TTC549 (cell line): ENCODE data around the gene GARIN5B.

ENCODE experiments used
- FAIRE-seq: peaks from 2 replicates; lab custom pipeline; 2012; peaks lifted over from hg19 to GRCh38; lab: Jason Lieb, UNC

GARIN5B gene

DNA sequence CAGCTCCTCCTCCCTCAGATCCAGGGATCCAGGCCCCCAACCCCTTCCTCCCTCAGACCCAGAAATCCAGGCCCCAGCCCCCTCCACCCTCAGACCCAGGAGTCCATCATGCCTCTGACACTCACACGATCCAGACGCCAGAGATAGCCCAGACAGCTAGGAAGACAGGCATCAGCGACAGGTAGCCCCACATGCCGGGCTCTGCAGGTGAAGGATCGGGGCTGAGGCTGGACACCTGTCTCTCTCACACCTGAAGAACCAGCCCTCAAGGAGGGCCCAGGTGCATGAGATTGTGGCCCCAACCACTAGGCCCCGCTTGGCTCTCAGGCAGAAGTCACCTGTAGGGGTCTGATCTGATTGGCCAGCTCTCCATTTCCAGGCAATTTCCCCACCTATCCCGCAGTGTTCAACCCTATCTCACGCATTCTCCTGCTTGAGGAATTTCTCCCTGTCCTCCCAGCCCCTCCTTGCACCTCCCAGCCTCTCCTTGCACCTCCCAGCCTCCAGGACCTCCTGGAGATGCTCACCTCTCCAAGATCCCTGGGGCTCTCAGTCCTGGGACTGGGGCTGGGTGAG, 42.1 kb downstream of the GARIN5B start:
- FAIRE-seq = no peak

- FAIRE-seq = no peak
These were observed 43.3 kb downstream of the GARIN5B start for GRCh38 chr19:55319785-55320184.

DNA sequence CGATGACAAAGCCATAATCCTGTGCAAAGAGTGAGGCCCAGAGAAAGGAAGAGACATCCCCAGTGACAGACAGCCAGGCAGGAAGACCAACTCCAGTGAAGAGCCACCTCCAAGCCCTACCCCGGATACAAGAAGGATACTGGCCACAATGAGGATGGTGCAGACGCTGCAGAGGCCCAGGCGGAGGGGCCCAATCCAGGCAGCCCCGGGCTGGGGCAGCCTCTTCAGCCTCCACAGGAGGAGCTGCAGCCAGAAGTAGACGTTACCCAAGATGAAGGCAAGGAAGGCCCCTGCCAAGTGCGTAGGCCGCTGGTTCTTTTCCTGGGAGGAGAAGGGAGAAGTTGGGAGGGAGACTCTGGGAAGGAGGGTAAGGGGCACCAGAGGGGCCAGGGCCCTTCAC, 46.4 kb downstream of the GARIN5B start:
- no peak for FAIRE-seq

DNA sequence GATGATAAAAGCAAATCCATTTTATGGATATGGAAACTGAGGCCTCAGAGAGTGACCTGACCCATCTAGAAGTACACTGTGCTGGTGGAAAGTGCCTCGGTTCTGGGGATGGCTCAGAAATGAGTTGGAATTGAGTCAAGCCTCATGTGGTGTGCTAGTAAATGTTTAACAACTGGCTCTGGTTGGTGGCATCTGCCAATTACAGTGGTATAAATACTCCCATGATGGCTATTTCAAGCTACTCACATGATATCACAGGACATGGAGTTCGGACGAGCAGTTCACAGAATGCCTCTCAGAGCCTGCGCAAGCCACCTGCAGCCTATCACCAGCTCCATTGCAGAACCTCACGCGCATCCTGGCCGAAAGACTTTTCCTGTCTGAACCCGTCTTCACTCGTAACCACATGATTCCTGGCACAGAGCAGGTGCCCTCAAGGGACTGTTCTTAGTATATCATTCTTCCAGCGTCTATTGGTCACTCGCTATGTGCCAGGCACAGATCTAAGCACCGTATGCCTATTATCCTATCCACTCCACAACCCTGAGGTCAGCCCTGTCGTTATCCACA, 47.0 kb downstream of the GARIN5B start:
- no peak for FAIRE-seq

- no peak for FAIRE-seq
These were observed 48.7 kb downstream of the GARIN5B start for GRCh38 chr19:55314396-55314795.

- FAIRE-seq = no peak
These were observed 50.2 kb downstream of the GARIN5B start for GRCh38 chr19:55312621-55313512.

- FAIRE-seq = no peak
These were observed 51.3 kb downstream of the GARIN5B start for GRCh38 chr19:55311797-55312196.

DNA sequence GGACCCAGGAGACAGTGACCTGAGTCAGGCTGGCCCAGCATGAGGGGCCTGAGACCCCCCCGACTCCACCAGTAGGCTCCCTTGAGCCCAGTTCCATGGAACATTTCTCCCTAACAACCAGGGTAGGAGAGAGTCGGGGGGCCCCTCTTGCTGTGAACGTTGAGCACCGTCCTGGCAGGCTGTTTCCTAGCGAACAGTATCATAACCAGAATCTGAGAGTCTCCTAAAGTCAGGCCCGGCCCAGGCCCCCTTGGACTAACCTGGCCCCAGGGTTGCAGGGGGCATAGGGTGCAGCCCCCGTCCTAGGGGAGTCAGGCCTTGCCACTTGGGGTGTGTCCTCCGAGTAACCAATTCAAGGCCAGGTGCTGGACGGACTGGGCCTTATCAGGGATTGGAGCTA, 51.7 kb downstream of the GARIN5B start:
- FAIRE-seq = no peak

DNA sequence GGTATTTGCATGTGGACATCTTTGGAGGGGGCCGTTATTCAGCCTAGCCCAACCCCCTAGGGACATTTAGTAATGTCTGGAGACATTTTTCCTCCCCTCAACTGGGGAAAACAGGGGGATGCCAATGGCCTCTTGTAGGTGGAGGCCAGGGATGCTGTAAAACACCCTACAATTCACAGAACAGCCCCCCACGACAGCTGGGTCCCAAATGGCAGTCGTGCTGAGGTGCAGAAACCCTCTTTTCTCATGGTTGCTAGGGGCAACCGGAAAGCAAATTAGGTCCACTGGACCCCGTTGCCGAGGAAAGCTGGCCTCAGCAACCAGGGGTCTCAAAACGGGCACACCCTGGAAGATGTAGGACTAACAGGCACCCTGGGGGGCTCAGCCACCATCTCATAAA, 52.6 kb downstream of the GARIN5B start:
- no peak for FAIRE-seq

DNA sequence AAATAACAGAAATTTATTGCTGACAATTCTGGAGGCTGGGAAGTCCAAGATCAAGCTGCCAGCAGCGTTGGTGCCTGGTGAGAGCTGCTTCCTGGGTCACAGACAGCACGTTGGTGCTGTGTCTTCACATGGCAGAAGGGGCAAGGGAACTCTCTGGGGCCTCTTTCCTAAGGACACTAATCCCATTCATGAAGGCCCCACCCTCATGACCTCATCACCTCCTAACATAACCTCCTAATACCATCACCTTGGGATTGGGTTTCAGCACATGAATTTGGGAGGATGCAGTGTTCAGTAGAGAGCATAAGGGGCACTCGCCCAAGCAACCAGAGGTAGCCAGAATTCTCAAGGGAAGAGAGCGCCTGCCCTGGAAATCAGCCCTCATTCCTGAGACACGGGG, 53.6 kb downstream of the GARIN5B start:
- no peak for FAIRE-seq

DNA sequence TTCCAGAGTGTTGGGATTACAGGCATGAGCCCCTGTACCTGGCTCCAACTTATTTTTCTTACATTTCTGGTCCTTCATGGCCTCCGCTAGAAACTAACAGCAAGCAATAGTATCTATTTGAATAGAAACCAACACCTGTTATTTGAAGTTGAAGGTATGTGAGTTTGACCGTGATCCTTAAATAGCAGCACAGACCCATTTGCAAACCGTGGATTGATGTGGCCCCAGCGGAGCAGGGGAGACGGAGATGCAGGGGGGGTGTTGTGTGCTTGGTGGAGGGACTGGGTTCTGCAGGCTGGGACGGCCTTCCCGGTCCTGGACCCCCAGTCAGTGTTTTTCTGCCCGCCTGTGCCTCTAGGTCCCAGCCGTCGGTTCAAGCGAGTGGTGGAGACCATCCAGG, 54.8 kb downstream of the GARIN5B start:
- no peak for FAIRE-seq

DNA sequence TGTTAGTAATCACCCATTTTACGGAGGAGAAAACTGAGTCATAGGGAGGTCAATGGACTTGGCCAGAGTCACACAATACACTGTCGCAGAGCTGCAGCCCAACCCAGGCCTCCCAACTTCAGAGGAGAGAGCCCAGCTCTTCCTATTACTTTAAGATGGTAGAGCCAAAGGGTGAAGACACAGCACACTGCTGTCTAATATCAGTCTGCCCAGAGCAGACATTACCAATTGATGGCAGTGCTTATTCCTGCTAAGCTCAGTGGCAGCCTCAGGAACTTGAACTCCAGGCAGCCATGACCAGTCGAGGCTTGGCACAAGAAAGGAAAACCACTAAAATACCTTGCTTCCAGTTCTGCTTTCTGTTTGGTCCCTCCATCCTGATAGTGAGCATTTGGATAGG, 56.3 kb downstream of the GARIN5B start:
- no peak for FAIRE-seq

- no peak for FAIRE-seq
These were observed 57.0 kb downstream of the GARIN5B start for GRCh38 chr19:55305983-55306562.

DNA sequence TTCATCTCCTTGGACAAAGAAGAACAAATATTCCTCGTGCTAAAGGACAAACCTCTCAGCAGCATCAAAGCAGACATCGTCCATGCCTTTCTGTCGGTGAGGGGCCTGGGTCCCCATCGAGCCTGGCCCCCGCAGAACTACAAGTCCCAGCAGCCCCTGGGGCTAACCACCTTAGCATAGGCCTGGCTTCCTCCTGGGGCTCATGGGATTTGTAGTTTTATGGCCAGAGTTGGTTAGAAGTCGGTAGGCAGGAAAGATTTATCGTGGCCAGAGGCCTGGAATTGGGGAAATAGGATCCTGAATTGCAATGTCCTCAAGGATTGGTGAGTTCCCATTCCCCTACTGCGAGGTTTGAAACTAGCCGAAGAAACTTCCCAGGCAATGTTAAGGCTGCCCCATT, 57.6 kb downstream of the GARIN5B start:
- FAIRE-seq = no peak

DNA sequence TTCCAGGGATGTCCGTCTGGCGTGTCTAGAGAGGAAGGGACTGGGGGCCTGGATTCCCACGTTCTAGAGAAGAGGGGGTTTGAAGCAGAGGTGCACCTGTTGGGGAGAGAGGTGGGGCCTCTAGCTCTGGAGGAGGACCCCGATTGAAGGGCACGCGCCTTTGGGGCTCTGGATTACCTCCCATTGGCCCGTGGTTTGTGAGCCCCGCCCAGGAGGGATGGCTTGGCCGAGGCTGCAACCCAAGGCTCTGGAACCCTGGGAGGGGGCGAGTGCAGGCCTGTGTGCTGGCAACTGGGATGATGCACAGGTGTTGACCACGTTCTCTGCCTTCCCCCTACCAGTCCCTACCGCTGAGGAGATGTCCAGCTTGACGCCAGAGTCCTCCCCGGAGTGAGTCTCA, 58.1 kb downstream of the GARIN5B start:
- no peak for FAIRE-seq
